ENCODE results near the gene THUMPD1. TPM values are rescaled to one million over a fixed set of nuclear protein-coding genes. Genes with fewer than 3 reads are reported as not detected.

THUMPD1 gene
- total and polyA plus RNA-seq, 10 of the 15 experiments (the other 5 are each of a cell fraction or from before 2014, with no cell fraction given), result 21.5 to 49.5 (median 36.9) TPM

DNA sequence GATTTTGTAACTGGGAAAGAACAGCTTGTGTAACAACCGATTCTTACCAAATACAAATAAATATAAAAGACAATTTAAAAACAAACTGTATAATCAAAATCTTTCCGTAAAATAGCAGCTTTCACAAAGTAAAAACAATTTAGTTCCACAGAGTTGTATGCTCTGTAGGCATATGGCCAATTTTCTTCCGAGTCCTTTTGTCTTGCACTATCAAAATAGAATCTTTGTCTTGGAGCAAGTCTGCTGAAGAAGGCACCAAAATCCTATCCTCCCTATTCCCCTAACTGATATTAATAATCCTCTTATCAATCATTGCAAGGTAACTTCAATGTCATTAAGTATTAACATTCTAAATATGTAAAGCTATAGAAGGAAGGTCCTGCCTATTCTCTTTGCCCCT, 7.6 kb downstream of the THUMPD1 start:
- H3K27ac ChIP-seq (ENCODE audit: control insufficient read depth, insufficient read depth), result no peak overlapping the region
- H3K9ac ChIP-seq (ENCODE audit: control insufficient read depth, insufficient read depth, low read length), result no peak overlapping the region
- H3K36me3 ChIP-seq (ENCODE audit: control insufficient read depth in 2 of 2, insufficient read depth in 2 of 2, low read length in 1 of 2), result peaks cover 0 to 30% of the 10 kb centered on the region in 2 experiments; a peak in 2 of 4 replicates
- no peak for ATAC-seq
- 96% methylated on average over 3 of the region's 3 CpGs for WGBS (ENCODE audit: insufficient coverage, insufficient replicate concordance, low lambda C conversion rate, missing lambda C conversion rate)
- FAIRE-seq, result no peak
- no peaks in the 10 kb centered on the region for H3K9me3 ChIP-seq (replicated peaks; ENCODE audit: control insufficient read depth, insufficient read depth, low read length)
- SMC1A ChIA-PET (ENCODE audit: uncharacterized antibody, unreplicated experiment), result no interaction called here
- RAD21 ChIA-PET (ENCODE audit: unreplicated experiment), result no interaction called here
- H3K4me3 ChIP-seq, result no peak overlapping the region
- no peaks in the 10 kb centered on the region for H3K27me3 ChIP-seq (replicated peaks in 1 of 2; ENCODE audit: control insufficient read depth in 2 of 2, insufficient read depth in 2 of 2, low read length in 1 of 2)
- H2AFZ ChIP-seq (ENCODE audit: control insufficient read depth, low read depth, low read length), result no peak overlapping the region
- no peak for DNase-seq (ENCODE audit: low read depth, low spot score)
- no peak overlapping the region for H3K4me2 ChIP-seq (ENCODE audit: control insufficient read depth, insufficient read depth)
- H3K79me2 ChIP-seq (ENCODE audit: control insufficient read depth, insufficient read depth, low read length), result peaks cover 6% of the 10 kb centered on the region; the same call in 1 of the 2 replicates
- POLR2A ChIA-PET, result no interaction called here
- no peaks in the 10 kb centered on the region for H3K4me1 ChIP-seq (ENCODE audit: control insufficient read depth, insufficient read depth, low read length)
- no TSS peak for BruUV-seq (replicated peaks)
- intact Hi-C loops (cut with micrococcal nuclease; ENCODE audit: unreplicated experiment), result no loop called here
- no peaks in the 10 kb centered on the region for H4K20me1 ChIP-seq (ENCODE audit: control insufficient read depth, insufficient read depth)
- CTCF ChIA-PET, result interaction anchor here (0.8 to 1.2 kb wide), 3 partner anchors 31 to 40 kb away, joined by 3 read pairs; no protein-coding TSS in a partner anchor
- in situ Hi-C loops (cut with MboI), result no loop called here
- TF ChIP-seq EGR1 (IDR thresholded peaks at IDR 0.05; ENCODE audit: borderline replicate concordance in 1 of 2, low read depth in 2 of 2, low read length in 2 of 2) (no peak), FOXK2 (IDR thresholded peaks at IDR 0.05) (no peak), BMI1 (IDR thresholded peaks at IDR 0.05; ENCODE audit: borderline replicate concordance) (no peak), ZNF274 (IDR thresholded peaks at IDR 0.05; ENCODE audit: insufficient read depth, insufficient read length) (no peak), SIN3A (IDR thresholded peaks at IDR 0.05; ENCODE audit: low read depth, low read length) (no peak), TCF7 (IDR thresholded peaks at IDR 0.05; ENCODE audit: borderline replicate concordance) (no peak)
- TF ChIP-seq, protein P1, sequence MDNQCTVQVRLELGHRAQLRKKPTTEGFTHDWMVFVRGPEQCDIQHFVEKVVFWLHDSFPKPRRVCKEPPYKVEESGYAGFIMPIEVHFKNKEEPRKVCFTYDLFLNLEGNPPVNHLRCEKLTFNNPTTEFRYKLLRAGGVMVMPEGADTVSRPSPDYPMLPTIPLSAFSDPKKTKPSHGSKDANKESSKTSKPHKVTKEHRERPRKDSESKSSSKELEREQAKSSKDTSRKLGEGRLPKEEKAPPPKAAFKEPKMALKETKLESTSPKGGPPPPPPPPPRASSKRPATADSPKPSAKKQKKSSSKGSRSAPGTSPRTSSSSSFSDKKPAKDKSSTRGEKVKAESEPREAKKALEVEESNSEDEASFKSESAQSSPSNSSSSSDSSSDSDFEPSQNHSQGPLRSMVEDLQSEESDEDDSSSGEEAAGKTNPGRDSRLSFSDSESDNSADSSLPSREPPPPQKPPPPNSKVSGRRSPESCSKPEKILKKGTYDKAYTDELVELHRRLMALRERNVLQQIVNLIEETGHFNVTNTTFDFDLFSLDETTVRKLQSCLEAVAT (IDR thresholded peaks at IDR 0.05), result no peak
- TF ChIP-seq, protein P2, sequence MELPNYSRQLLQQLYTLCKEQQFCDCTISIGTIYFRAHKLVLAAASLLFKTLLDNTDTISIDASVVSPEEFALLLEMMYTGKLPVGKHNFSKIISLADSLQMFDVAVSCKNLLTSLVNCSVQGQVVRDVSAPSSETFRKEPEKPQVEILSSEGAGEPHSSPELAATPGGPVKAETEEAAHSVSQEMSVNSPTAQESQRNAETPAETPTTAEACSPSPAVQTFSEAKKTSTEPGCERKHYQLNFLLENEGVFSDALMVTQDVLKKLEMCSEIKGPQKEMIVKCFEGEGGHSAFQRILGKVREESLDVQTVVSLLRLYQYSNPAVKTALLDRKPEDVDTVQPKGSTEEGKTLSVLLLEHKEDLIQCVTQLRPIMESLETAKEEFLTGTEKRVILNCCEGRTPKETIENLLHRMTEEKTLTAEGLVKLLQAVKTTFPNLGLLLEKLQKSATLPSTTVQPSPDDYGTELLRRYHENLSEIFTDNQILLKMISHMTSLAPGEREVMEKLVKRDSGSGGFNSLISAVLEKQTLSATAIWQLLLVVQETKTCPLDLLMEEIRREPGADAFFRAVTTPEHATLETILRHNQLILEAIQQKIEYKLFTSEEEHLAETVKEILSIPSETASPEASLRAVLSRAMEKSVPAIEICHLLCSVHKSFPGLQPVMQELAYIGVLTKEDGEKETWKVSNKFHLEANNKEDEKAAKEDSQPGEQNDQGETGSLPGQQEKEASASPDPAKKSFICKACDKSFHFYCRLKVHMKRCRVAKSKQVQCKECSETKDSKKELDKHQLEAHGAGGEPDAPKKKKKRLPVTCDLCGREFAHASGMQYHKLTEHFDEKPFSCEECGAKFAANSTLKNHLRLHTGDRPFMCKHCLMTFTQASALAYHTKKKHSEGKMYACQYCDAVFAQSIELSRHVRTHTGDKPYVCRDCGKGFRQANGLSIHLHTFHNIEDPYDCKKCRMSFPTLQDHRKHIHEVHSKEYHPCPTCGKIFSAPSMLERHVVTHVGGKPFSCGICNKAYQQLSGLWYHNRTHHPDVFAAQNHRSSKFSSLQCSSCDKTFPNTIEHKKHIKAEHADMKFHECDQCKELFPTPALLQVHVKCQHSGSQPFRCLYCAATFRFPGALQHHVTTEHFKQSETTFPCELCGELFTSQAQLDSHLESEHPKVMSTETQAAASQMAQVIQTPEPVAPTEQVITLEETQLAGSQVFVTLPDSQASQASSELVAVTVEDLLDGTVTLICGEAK (IDR thresholded peaks at IDR 0.05; ENCODE audit: borderline replicate concordance), result no peak
- TF ChIP-seq, protein P3, sequence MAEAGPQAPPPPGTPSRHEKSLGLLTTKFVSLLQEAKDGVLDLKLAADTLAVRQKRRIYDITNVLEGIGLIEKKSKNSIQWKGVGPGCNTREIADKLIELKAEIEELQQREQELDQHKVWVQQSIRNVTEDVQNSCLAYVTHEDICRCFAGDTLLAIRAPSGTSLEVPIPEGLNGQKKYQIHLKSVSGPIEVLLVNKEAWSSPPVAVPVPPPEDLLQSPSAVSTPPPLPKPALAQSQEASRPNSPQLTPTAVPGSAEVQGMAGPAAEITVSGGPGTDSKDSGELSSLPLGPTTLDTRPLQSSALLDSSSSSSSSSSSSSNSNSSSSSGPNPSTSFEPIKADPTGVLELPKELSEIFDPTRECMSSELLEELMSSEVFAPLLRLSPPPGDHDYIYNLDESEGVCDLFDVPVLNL (IDR thresholded peaks at IDR 0.05; ENCODE audit: low read depth, low read length), result no peak
- TF ChIP-seq, protein P4, sequence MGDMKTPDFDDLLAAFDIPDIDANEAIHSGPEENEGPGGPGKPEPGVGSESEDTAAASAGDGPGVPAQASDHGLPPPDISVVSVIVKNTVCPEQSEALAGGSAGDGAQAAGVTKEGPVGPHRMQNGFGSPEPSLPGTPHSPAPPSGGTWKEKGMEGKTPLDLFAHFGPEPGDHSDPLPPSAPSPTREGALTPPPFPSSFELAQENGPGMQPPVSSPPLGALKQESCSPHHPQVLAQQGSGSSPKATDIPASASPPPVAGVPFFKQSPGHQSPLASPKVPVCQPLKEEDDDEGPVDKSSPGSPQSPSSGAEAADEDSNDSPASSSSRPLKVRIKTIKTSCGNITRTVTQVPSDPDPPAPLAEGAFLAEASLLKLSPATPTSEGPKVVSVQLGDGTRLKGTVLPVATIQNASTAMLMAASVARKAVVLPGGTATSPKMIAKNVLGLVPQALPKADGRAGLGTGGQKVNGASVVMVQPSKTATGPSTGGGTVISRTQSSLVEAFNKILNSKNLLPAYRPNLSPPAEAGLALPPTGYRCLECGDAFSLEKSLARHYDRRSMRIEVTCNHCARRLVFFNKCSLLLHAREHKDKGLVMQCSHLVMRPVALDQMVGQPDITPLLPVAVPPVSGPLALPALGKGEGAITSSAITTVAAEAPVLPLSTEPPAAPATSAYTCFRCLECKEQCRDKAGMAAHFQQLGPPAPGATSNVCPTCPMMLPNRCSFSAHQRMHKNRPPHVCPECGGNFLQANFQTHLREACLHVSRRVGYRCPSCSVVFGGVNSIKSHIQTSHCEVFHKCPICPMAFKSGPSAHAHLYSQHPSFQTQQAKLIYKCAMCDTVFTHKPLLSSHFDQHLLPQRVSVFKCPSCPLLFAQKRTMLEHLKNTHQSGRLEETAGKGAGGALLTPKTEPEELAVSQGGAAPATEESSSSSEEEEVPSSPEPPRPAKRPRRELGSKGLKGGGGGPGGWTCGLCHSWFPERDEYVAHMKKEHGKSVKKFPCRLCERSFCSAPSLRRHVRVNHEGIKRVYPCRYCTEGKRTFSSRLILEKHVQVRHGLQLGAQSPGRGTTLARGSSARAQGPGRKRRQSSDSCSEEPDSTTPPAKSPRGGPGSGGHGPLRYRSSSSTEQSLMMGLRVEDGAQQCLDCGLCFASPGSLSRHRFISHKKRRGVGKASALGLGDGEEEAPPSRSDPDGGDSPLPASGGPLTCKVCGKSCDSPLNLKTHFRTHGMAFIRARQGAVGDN (IDR thresholded peaks at IDR 0.05), result no peak

All from GM12878 (cell line).